ENCODE results near the gene MMP13. TPM values are rescaled to one million over a fixed set of nuclear protein-coding genes. Genes with fewer than 3 reads are reported as not detected.
"Not testable (repeated sequence)": the region's sequence is repeated elsewhere in the genome, so short reads cannot be mapped to it uniquely, and the experiment has no call there.

MMP13 gene
- not detected for total RNA-seq

DNA sequence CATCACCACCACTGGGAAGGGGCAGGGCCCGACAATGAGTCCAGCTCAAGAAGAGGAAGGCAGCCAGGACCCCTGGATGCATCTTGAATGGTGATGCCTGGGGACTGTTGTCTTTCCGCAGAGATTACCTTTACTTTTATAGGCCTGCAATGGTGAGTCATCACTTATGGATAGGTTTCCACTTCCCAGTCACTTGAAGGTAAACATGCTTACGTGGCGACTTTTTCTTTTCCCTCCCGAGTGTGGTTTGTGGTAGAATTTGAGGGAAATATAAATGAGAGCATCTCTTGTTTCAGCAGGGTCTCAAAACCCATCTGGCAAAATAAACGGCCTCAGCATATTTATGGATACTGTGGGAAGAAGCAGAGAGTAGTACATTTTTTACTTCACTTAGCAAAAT lies at the start of gene MMP13:
Gene MMP13 (minus strand): TSS at position 109 of the 400 bp plus-strand sequence. CDS start 27 bp downstream, at position 82.
- WGBS, 2 donors (ENCODE audit: low coverage in 1 of 2): 83 to 91% methylated on average over 4 to 6 of the region's 6 CpGs

DNA sequence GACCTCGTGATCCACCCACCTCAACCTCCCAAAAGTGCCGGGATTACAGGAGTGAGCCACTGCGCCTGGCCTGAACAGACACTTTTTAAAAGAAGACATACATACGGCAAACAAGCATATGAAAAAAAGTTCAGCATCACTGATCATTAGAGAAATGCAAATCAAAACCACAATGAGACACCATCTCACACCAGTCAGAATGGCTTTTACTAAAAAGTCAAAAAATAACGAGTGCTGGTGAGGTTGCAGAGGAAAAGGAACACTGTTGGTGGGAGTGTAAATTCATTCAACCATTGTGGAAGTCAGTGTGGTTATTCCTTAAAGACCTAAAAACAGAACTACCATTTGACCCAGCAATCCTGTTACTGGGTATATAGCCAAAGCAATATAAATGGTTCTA lies 48.7 kb upstream of the MMP13 start:
- WGBS, 2 donors (ENCODE audit: low coverage in 1 of 2): 86 to 90% methylated on average over 3 to 5 of the region's 5 CpGs
- not testable (repeated sequence) for H3K4me3 ChIP-seq, H3K9me3 ChIP-seq, H3K36me3 ChIP-seq, ATAC-seq, H3K27ac ChIP-seq, H3K27me3 ChIP-seq, H3K4me1 ChIP-seq

More for the DNA sequence above, at the start of gene MMP13:
- no peak for TF ChIP-seq POLR2AphosphoS5 (IDR thresholded peaks at IDR 0.05)
- TF ChIP-seq, protein P1, sequence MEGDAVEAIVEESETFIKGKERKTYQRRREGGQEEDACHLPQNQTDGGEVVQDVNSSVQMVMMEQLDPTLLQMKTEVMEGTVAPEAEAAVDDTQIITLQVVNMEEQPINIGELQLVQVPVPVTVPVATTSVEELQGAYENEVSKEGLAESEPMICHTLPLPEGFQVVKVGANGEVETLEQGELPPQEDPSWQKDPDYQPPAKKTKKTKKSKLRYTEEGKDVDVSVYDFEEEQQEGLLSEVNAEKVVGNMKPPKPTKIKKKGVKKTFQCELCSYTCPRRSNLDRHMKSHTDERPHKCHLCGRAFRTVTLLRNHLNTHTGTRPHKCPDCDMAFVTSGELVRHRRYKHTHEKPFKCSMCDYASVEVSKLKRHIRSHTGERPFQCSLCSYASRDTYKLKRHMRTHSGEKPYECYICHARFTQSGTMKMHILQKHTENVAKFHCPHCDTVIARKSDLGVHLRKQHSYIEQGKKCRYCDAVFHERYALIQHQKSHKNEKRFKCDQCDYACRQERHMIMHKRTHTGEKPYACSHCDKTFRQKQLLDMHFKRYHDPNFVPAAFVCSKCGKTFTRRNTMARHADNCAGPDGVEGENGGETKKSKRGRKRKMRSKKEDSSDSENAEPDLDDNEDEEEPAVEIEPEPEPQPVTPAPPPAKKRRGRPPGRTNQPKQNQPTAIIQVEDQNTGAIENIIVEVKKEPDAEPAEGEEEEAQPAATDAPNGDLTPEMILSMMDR (IDR thresholded peaks at IDR 0.05): no peak
- TF ChIP-seq EP300 (IDR thresholded peaks at IDR 0.05): no peak
- H3K4me1 ChIP-seq: no peaks in the 10 kb centered on the region
- H3K36me3 ChIP-seq: no peaks in the 10 kb centered on the region
- no peak for ATAC-seq
- no peak within 1 kb of the TSS for H3K27ac ChIP-seq
- no peak within 1 kb of the TSS for H3K4me3 ChIP-seq
- H3K27me3 ChIP-seq: no peaks in the 10 kb centered on the region
- H3K9me3 ChIP-seq: no peaks in the 10 kb centered on the region

- no peaks in the 10 kb centered on the region for H3K36me3 ChIP-seq
- no peaks in the 10 kb centered on the region for H3K27me3 ChIP-seq
- no peaks in the 10 kb centered on the region for H3K9me3 ChIP-seq
- H3K4me1 ChIP-seq: no peaks in the 10 kb centered on the region
- H3K27ac ChIP-seq: no peak overlapping the region
- no peak overlapping the region for H3K4me3 ChIP-seq
- ATAC-seq: no peak
- 50 to 67% methylated on average over 1 of the region's 1 CpG for WGBS, 2 donors (ENCODE audit: low coverage in 1 of 2)
- TF ChIP-seq POLR2A (IDR thresholded peaks at IDR 0.05): no peak
- TF ChIP-seq, protein P1 (IDR thresholded peaks at IDR 0.05): no peak
- TF ChIP-seq POLR2AphosphoS5 (IDR thresholded peaks at IDR 0.05): no peak
- TF ChIP-seq EP300 (IDR thresholded peaks at IDR 0.05): no peak
These were observed 38.6 kb upstream of the MMP13 start for GRCh38 chr11:102994105-102994504.

DNA sequence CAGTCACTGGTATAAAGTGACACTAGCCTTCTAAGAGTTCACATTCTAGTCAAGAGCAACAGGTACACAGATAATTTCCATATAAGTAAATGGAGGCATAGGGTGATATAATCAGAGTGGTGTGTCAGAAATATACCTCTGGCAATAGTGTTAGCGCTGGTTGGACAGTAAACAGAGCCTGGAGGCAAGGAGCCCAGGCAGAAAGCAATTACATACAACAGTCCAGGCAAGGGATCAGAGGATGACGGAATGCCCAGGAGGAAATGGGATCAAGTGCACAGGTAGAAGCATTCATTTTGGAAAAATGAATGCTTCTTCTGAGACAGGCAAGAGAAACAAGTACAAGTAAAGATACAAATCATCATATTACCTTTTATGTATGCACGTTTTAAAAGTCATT lies 36.2 kb upstream of the MMP13 start:
- WGBS, 2 donors (ENCODE audit: low coverage in 1 of 2): 39 to 50% methylated on average over 3 of the region's 3 CpGs

GRCh38 chr11:102990145-102990544 lies 34.6 kb upstream of the MMP13 start:
- Histone ChIP-seq H3K27me3 (no peaks in the 10 kb centered on the region), H3K36me3 (no peaks in the 10 kb centered on the region)
- no peak for ATAC-seq

More for the DNA sequence above, 36.2 kb upstream of the MMP13 start:
- no peaks in the 10 kb centered on the region for H3K9me3 ChIP-seq
- no peaks in the 10 kb centered on the region for H3K4me1 ChIP-seq
- no peak for TF ChIP-seq EP300 (IDR thresholded peaks at IDR 0.05)
- no peak for TF ChIP-seq POLR2A (IDR thresholded peaks at IDR 0.05)
- no peak for TF ChIP-seq POLR2AphosphoS5 (IDR thresholded peaks at IDR 0.05)
- TF ChIP-seq, protein P1 (IDR thresholded peaks at IDR 0.05): no peak
- H3K36me3 ChIP-seq: no peaks in the 10 kb centered on the region
- ATAC-seq: no peak
- no peak overlapping the region for H3K27ac ChIP-seq
- no peaks in the 10 kb centered on the region for H3K27me3 ChIP-seq
- H3K4me3 ChIP-seq: no peak overlapping the region

GRCh38 chr11:102989379-102990047 lies 34.0 kb upstream of the MMP13 start:
- ATAC-seq: no peak
- Histone ChIP-seq H3K4me1 (no peaks in the 10 kb centered on the region), H3K27me3 (no peaks in the 10 kb centered on the region), H3K36me3 (no peaks in the 10 kb centered on the region), H3K27ac (no peak overlapping the region), H3K9me3 (no peaks in the 10 kb centered on the region), H3K4me3 (no peak overlapping the region)
- no peak for TF ChIP-seq EP300 (IDR thresholded peaks at IDR 0.05)
- no peak for TF ChIP-seq POLR2A (IDR thresholded peaks at IDR 0.05)
- TF ChIP-seq POLR2AphosphoS5 (IDR thresholded peaks at IDR 0.05): no peak
- TF ChIP-seq, protein P1 (IDR thresholded peaks at IDR 0.05): no peak
- WGBS, 2 donors (ENCODE audit: low coverage in 1 of 2): 60 to 62% methylated on average over 4 to 5 of the region's 5 CpGs

More at GRCh38 chr11:102990145-102990544, 34.6 kb upstream of the MMP13 start:
- Histone ChIP-seq H3K4me3 (no peak overlapping the region), H3K27ac (no peak overlapping the region), H3K4me1 (no peaks in the 10 kb centered on the region), H3K9me3 (no peaks in the 10 kb centered on the region)
- 80% methylated on average over 3 of the region's 3 CpGs; no CpG with 5 or more reads in 1 of the 2 donors for WGBS, 2 donors (ENCODE audit: low coverage in 1 of 2)
- TF ChIP-seq POLR2AphosphoS5 (IDR thresholded peaks at IDR 0.05) (no peak), EP300 (IDR thresholded peaks at IDR 0.05) (no peak)

Data from gastroesophageal sphincter (tissue), 4 donors.